Sciatic nerve (tissue), 2 donors: Measurements from ENCODE around the gene NCKAP5. TPM values are rescaled to one million over a fixed set of nuclear protein-coding genes. Genes with fewer than 3 reads are reported as not detected.
A peak's percentile ranks its signal among the peaks of the same experiment; 100 is the strongest.

ENCODE experiments used
- ATAC-seq: fragments of 200-7000 bp; cut with Tn5 transposase; one replicate; pipeline ENCODE4 v1.9.1; 2020; ENCODE audit warnings: mild to moderate bottlenecking, moderate library complexity
- DNase-seq: peaks from one replicate; pipeline ENCODE4 v3.0.0-alpha.2; 2020; ENCODE audit warnings: low spot score
- intact Hi-C: fragments of 100-400 bp; cut with DNase I; formaldehyde crosslinking; loops from one replicate; pipeline ENCODE4 v1.14.2; 2022
- total RNA-seq: library from RNA; stranded (reverse); fragmentation: NEBNext Ultra II Directional; extraction: Animal tissue kit (Norgen Biotek cat#: 25700); gene quantifications from one replicate; pipeline ENCODE4 v1.2.1, GENCODE V29; 2021
- donor health status: DM: no; HTN: no; CAD: no.
- donor health status: DM: no; HTN: no; CAD: no.

Gene NCKAP5
- total RNA-seq, 1 donor from 2014 or later: 10.5 TPM

DNA sequence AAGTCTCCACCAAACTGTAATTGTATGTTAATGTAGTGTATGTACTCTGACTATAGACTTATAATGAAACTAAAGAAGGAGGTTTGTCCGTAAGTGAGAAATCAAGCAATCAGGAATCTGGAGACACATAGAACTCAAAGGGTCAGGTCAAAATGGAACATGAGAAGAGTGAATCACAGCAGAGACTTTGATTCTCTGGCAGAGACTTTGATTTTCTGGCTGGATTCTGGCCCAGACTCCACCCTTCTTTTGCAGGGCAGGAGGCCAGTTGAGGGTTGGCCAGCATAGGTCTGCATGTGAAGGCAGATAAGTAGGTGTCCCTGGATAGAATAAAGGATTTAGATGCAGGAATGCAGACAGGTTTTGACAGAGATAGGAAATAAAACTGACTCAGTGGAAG lies 11.0 kb upstream of the NCKAP5 start:
- ATAC-seq: peak; percentile 51
- intact Hi-C loops: no loop called here
- DNase-seq: no peak

DNA sequence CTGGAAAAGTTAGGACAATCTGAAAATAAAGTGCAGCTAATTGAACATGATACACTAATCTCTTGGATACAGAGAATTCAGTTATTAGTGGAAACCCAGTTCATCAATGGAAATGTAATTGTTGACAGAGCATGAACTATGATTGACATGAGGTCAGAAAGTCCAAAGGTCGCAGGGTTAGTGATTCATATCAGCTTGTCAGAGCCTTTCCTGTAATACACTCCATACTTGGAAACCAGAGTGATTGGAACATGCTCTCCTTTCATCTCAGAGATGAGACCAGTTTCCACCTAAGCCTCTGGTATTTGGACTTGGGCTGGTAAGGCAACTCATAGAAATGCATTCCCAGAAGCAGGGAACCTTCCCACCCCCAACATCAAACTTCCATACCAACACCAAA lies 8.5 kb upstream of the NCKAP5 start:
- DNase-seq (no peak), ATAC-seq (no peak)
- intact Hi-C loops: no loop called here

DNA sequence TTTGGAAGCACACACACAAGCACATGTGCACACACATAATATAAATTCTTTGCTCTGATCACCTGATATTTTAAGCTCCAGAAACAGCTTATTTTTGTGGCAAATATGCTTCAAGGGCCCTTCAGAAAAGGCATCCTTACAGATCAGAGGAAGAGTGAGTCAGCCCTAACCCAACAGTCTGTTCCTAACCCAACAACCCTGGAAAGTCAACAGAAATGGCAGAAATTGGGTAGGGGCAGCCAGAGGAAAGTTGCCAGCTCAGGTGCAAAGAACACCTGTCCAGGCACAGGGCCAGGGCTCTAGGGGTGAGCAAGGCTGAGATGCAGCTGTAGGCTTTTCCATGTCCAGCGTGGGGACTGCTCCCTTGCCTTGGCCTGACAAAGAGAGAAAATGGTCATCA lies 6.4 kb upstream of the NCKAP5 start:
- ATAC-seq (no peak), DNase-seq (no peak)
- intact Hi-C loops: no loop called here

DNA sequence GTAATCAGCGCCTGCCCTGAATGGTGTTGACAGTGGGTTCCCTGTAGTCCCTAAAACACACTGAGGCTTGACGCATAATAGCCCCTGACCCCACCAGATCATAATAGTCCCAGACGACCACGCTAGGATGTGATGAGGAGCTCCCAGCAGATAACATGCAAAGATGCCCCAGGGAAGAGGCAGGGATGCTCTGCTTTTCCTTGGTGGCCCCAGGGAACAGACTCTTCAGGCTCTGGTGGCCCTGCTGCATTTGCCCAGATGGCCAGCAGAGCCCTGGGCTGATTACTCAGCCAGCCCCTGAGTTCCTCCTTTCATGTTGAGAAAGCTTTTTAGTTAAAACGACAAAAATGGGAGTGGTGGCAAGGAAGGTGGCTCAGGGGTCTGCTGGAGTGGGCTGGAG lies 5.9 kb upstream of the NCKAP5 start:
- intact Hi-C loops: no loop called here
- ATAC-seq (peak; percentile 7), DNase-seq (no peak)

DNA sequence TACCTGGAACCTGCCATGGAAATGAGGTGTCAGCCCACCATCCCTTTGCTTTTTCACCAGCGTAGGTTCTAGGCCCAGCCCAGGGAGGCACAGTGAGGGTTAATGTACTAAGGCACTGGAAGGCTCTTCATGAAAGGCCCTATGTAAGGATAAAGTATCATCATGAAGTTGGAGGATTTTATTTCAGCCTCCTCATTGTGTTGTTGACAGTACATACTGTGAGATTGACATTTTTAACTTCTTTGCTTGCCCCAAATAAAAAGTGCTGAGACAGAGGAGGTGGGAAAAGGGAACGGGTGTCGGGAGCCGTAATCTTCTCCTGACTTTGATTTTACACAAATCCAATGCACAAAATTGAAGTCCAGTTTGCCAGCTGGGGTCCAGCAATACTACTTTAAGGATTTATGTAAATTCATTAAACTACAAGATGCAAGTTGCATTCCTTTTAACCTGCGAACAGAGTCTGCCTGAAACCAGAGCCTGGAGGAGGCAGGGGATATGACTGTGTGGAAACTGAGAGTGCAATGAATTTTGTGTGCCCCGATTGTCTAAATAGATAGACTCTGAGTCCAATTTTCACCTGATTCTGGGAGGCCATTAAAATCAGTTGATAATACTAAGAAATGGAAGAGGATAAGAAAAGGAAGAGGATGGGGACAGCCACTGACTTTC lies 5.4 kb upstream of the NCKAP5 start:
- ATAC-seq (no peak), DNase-seq (no peak)
- intact Hi-C loops: no loop called here

DNA sequence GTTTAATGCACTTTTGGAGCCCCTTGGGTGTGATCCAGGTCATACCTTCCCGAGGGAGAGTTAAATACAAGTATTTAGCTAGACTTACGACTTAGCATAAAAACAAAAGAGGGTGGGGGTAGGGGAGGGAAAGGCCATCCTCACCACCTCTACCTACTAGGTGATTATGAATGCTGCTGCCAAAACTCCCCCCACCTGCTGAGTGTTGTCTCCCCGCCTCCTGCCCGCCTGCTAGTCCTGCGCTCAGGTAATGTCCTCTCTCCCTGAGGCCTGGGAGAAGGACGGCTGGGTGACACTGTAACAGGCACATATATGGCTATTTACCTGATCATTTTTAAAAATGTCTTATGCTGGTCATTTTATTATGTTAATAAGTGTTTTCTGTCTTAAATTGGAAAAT lies 3.0 kb upstream of the NCKAP5 start:
- DNase-seq: no peak
- intact Hi-C loops: no loop called here
- no peak for ATAC-seq

DNA sequence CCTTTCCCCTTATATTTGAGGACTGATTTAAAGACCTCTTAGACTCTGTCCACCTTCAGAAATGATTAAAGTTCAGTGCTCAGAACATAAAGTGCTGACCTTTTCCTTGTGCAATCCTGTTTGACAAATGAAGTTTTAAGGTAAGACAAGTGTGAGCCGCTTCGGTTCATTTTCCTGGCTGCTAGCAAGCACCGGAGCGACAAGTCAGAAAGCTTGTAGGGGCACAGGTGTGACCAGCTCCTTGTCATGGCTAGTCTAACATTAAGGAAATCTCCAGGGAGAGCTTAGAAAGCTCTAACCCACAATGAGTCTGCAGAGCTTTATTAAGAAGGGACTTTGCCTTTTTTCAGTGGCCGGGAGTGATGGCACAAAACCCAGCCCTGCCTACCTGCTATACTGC lies 2.3 kb upstream of the NCKAP5 start:
- intact Hi-C loops: no loop called here
- DNase-seq (no peak), ATAC-seq (no peak)

DNA sequence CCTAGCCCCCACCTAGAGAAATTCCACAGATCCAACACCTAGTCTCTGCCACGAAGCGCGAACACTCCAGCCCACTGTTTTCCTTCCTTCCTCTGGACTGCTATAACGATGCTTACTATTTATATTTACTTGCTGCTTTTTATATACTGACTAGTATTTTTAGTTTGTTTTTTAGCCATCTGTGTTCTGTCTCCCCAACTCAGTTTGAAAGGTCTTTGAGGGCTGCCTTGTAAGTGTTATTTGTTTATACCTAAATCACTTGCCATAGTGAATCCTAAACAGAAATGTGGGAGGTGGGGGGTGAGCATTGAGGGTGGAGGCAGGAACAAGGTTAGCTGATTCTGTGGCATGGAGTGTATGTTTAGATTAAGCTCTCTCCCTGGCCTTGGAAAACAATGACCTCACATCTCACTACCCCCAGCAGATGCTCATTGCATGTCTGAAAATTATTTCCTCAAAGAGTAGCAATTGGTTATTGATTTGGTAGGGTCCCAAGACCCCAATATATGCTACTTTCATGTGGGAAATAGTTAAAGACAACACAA lies 1.1 kb upstream of the NCKAP5 start:
- intact Hi-C loops: no loop called here
- DNase-seq: no peak
- ATAC-seq: no peak

DNA sequence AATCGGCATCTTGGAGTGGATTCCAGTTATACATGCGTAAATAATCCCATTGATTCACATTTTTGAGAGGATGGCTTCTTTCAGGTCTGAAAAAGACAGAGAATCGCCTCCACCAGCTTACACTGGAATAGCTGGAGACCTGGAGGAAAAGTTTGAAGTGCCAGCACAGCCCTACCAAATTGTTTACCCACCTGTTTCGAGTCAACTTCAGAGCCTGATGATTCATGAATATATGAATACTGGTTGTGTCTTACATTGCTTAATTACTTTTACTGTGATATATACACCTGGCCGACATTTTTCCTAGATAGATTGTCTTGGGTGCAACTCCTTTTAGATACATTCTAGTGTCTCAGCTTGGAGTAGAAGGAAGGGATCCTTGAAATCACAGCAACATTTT lies 335 bp upstream of the NCKAP5 start:
- intact Hi-C loops: no loop called here
- DNase-seq (no peak), ATAC-seq (peak; percentile 3)

DNA sequence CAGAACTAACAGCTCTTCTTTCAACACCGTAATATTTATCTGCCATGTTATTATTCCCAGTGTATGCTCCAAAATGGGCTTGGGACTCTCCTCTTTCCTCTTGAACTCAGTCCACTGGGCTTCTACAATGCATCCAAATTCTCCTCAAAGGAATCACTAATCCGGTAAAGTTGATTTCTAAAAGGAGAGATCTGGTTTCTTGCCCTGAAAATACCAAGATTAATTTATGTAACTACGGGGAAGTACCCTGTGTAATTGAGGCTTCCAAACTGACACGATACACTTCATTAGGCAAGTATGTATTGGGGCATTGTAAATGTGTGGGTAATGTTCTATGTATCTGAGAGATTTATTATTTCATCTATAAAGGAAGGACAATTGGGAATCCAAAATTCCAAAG lies 5.7 kb downstream of the NCKAP5 start:
- DNase-seq (no peak), ATAC-seq (no peak)
- intact Hi-C loops: no loop called here

DNA sequence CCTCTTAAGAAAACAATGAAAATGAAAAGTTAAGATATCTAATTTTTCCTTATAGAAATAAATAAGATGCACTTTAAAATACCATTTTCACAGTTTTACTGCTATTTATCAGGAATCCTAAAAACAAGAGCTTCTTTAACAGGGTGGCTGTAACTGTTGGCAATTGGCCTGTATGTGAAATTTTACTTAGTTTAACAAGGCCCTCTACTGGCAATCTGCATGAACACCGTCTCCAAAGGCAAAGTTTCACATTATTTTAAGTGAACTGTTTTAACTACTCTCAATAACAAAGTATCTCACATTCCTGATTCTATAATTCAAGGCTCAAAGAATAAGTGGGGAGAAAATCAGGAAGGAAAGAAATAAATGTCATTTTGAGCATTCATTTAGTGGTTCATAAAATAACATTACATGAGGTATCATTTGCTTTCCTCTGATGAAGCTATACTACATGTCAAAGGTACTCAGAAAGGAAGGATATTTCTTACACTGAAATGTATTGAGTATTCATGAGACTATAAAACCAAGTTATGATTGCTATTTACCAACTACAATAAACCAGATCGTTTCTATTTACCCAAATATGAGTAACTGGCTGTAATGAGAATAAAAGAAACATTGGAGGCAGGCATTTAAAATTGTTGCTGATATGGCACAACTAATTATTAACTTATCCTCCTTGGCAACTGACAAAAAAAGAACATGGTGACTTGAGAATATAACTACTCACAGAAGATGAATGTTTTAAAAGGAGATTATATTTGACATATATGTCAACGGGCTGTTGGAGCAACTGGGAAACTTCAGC lies 7.0 kb downstream of the NCKAP5 start:
- ATAC-seq (peak; percentile 75), DNase-seq (no peak)
- intact Hi-C loops: no loop called here

DNA sequence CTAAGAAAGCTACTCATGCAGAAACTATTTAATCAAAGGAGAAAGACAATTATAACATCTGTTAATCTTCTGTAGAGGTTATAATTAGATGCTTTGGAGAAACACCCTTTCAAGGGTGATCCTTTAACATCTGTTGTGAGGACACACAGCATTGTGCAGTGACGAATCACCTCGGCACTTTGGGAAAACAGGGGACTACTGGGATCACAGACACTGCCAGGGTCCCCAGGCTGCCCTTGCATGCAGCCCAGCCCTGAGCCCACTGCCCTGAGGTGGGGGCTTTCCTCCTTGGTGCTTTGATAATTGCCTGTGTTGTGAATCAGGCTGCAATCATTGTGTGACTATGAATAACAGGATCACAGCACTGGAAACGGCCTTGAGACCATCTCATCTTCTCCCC lies 10.6 kb downstream of the NCKAP5 start:
- ATAC-seq (no peak), DNase-seq (no peak)
- intact Hi-C loops: no loop called here

DNA sequence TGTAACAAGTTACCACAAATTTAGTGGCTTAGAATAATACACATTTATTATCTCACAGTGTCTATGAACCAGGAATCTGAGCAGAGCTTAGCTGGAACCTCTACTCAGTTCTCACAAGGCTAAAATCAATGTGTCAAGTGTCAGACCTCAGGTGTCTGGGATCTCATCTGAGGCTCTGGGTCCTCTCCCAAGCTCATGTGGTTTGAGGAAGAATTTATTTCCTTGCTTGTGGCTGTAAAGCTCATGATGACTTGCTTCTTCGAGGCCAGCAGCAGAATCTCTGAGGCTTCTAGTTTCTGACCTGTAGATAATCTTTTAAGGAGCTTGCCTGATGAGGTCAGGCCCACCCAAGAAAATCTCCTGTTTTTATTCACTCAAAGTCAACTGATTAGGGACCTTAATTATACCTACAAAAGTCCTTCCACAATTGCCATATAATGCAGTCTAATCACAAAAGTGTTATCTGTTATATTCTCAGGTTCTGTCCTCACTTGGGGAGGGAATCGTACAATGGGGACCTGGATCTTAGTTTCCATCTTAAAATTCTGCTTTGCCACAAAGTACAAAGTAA lies 14.3 kb downstream of the NCKAP5 start:
- intact Hi-C loops: no loop called here
- DNase-seq: no peak
- ATAC-seq: no peak

DNA sequence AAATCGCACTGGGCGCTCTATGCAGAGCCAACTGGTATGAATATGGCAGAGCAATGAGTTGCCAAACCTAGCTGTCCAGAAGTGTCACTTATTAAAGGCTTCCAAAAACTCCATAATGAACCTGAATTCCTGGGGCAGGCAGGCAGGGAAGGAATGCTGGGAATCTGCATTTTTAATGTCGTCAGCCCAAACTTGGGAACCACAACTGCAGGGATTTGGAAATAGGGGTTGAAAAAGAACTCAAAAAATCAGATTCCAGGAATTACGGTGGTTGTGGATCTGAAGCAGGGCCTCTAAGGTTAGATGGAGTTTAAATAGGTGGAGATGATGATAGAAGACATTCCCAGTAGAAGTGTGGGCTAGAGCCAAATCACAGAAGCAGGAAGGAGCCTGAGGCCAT lies 15.0 kb downstream of the NCKAP5 start:
- ATAC-seq: peak; percentile 73
- intact Hi-C loops: no loop called here
- DNase-seq: no peak

DNA sequence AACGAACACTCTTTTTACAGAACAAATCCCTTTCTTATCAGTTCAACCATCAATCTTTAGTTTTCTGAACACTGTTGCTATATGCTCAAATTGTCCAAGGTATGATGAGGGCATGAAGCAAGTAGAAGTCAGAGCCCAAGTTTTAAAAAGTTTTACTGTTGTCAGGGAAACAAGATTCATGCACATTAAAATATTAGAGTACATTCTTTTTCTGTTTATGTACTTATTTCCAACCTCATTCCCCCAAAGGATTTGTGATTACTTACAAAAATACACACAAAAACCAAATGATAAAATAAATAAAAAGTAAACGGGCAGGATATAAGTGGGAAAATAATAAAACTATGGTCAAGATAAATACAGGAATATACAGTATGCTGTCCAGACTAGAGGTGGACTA lies 15.4 kb downstream of the NCKAP5 start:
- DNase-seq (no peak), ATAC-seq (peak; percentile 46)
- intact Hi-C loops: no loop called here

DNA sequence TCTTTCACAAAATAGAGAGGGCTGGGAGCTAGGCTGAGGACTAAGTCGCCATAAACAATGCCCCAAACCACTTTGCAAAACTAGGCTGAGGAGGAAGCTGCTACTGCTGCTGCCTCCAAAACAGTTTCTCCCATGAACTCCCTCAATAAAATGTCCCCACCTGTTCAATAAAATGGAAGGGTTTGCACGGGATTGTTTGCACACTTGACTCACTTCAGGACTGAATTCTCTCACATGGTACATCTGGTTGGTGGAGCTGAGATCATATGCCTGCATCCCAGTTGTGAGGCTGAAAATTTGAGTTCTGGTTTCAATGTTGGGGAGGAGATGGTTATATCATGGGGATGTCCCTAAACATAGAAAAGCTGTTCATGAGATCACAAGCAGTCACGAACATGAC lies 26.5 kb downstream of the NCKAP5 start:
- ATAC-seq: no peak
- no peak for DNase-seq
- intact Hi-C loops: no loop called here

DNA sequence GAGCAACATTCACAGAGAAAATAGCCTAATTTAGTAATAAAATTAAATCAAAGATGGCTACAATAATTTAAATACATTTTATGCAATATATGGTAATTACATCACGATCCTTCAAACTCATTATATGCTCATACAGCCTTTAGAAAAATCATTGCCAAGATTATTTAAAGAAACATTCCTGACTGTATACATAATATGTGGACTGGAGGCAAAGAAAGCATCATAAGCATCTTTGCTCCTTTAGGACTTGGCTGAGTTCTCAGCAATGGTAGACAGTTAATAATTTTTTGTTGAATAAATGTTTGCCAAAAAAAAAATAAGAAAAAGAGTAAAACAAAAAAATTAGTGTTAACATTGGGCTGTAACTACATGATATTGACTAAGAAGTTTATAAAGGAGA lies 26.9 kb downstream of the NCKAP5 start:
- intact Hi-C loops: no loop called here
- DNase-seq (no peak), ATAC-seq (no peak)

DNA sequence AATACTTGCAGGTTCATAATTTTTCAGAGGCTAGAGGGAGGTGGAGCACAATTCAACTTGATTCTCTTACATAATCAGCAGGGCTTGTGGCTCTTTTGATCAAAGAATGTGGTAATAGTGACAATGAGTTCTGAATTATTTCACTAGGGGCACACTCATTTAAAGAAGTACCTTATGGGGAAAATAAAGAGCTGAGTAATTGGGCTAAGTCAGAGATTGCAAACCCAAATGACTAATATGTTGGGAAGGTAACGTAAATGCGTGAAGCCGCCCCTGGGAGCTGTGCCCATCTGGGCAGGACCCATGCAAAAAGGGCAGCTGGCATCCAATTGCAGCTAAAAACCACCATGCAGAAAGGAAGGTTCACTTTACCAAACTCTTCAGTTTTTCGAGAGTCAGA lies 35.3 kb downstream of the NCKAP5 start:
- DNase-seq: no peak
- ATAC-seq: no peak
- intact Hi-C loops: no loop called here

DNA sequence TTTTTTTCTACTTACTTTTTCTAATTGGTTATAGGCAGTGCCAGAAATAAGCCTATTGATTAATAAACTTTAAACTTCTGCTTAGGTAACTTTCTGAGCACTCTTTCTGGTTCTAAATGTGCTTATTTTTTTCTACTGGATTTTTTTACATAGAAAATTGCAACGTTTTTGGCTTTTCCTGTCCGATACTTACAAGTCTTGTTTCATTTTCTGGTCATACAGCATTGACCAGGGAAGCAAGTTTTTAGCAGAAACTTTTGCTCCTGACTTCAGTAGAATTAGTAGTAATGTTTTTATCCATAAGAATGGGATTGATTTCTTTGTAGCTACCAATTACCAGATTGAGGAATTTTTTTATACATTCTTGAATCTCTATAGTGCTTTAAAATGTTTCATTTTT lies 36.9 kb downstream of the NCKAP5 start:
- intact Hi-C loops: no loop called here
- DNase-seq (no peak), ATAC-seq (no peak)

DNA sequence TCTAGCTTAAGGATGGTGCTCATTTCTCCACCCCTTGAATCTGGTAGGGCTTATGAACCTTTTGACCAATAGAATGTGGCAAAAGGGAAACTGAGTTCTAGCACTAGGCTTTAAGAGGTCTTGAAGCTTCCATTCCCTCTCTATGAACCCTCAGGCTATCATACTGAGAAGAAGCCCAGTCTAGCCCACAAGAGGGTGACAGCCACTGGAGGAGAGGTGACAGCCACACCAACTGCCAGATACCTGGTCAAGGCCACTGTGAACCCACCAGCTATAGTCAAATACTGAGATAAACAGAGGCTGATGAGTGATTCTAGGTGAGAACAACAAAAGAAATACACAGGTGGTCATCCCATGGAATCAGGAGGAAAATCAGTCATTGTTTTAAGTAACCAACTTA lies 37.6 kb downstream of the NCKAP5 start:
- intact Hi-C loops: no loop called here
- ATAC-seq (no peak), DNase-seq (no peak)
